GM19324 (cell line): ENCODE results near the gene IFNAR1.
"Not testable (repeated sequence)": the region's sequence is repeated elsewhere in the genome, so short reads cannot be mapped to it uniquely, and the experiment has no call there.

ENCODE experiments used
- ATAC-seq: cut with Tn5 transposase; IDR thresholded peaks from one replicate; pipeline ENCODE4 v1.9.1; 2021; ENCODE audit warnings: mild to moderate bottlenecking, moderate library complexity; ENCODE audit not compliant: unreplicated experiment, low FRiP score

Gene IFNAR1

DNA sequence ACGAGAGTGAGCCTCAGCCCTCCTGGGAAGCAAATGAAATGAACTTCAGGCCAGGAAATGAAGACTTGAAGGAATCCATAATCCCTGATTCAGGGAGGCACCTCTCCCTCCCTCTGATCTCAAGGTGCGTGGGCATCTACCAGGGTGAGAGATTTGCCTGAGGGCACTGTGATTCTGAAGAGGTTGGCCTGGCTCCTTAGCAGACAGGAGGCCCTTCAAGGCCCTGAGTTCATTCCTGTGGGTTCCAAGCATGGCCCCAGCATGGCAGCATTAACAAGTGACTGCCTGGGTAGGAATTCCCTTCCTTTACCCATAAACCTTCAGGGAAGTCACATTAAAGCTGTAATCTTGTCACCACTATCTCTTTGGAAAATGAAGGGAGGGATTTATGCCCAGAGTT, 48.7 kb downstream of the IFNAR1 start:
- ATAC-seq, result no peak

DNA sequence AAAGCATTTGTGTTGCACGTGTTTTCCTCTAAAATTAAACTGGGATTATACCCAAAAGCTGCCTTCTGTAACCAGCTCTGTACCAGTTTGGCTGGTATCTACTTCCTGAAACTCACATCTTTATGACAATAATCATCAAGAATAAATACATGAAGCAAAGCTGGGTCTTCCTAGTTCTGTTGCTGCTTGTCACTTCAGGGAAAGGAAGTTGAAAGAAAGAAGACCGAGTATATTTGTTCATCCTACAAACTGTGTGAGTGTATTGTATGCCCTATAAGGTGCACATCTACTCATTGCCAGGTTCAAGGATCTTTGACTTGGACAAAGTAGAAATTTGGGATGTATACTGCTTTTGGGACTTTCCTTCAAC, 49.3 kb downstream of the IFNAR1 start:
- ATAC-seq, result no peak

DNA sequence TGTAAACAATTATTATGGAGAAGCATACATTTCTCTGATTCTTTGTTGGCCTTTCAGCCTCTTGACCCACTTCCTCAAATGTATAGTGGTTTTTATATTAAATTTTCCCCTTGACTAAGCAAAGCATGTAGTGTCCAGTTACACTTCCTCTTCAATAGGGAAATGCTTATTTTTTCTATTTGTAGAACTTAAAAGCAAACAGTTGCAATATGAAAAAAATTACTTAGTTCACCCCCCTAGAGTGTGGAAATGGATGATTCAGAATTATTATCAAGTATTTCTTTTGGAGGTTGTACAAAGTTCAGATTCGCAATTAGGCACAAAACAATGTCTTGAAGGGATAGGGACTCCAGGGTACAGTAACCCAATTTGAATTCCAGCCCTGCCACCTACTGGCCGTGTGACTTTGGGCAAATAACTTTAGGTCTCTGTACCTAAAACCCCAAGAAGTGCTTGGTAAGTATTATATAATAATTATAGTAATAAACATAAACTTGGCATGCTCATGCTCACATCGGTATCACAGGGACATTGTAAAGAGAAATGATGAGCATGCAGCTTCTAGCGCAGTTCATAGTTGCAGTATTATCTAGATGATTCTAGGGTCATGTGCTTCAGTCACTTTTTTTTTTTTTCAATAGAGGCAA, 49.8 kb downstream of the IFNAR1 start:
- no peak for ATAC-seq

DNA sequence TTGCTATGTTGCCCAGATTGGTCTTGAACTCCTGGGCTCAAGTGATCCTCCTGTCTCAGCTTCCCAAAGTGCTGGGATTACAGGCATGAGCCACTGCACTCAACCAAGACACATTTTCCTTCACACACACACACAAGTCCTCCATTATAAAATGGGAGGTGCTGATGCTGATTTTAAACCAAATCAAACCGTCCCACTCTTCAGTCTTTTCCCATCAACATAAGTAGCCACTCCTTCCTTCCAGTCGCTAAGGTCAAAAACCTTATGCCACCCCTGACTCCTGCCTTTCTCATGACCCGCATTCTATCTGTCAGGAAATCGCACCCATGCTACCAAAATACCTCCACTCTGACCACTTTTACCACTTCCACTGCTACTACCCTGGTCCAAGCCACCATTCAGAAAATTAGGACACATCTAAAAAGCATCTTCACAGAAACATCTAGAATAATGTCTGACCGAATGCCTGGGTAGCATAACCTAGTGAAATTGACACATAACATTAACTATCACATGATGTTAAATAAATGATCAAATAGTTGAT, 50.4 kb downstream of the IFNAR1 start:
- no peak for ATAC-seq

DNA sequence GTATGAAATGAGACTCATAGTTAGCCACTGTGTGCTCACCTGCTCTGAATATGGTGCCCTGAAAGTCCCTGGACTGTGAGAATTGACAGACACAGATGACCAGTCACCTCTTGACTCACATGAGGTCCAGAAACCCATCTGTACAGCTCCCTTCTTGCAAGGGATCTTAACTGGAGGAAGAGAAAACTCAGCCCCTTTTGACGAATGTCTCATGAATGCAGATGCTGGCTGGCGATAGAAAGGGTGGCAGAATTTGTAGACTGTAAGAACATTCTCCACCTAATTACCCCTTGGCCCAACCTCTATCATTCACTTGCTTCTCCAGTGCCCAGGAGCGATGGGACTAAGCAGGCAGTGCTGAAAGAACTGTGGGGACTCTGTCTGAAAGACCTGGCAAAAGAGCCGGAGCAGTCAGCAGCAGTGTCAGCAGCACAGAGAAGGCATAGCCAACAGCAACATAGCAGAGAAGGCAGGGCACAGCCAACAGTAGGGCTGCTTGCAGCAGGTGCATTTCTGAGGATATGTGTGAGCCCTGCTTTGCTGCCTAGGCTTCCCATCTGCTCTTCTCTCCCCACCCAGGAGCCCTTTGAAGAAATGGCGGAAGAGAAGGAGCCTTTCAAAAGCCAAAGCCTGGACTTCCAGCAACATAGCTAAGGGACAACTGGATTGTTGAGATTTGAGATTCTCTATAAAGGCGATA, 52.6 kb downstream of the IFNAR1 start:
- ATAC-seq, result no peak

DNA sequence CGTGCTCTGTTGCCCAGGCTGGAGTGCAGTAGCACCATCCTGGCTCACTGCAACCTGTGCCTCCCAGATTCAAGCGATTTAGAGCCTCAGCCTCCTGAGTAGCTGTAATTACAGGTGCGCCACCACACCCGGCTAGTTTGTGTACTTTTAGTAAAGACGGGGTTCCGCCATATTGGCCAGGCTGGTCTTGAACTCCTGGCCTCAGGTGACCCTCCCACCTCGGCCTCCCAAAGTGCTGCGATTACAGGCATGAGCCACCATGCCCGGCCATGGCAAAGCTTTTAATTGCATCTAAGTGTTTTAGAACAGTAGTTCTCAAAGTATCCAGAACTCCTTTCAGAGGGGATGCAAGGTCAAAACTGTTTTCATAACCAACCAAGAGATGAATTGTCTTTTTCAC, 53.3 kb downstream of the IFNAR1 start:
- ATAC-seq, result no peak

DNA sequence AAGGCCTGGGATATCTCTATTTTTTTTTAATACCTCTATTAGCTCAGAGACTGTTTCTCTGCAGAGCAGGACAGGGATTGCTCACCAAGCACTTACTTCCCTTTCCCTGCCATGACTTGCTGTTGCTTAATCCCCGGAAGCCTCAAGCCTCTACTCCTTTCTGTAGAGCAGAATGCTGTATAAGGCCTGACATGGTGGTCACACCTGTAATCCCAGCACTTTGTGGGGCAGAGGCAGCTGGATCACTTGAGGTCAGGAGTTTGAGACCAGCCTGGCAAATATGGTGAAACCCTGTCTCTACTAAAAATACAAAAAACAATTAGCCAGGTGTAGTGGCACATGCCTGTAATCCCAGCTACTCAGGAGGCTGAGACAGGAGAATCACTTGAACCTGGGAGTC, 55.2 kb downstream of the IFNAR1 start:
- not testable (repeated sequence) for ATAC-seq

DNA sequence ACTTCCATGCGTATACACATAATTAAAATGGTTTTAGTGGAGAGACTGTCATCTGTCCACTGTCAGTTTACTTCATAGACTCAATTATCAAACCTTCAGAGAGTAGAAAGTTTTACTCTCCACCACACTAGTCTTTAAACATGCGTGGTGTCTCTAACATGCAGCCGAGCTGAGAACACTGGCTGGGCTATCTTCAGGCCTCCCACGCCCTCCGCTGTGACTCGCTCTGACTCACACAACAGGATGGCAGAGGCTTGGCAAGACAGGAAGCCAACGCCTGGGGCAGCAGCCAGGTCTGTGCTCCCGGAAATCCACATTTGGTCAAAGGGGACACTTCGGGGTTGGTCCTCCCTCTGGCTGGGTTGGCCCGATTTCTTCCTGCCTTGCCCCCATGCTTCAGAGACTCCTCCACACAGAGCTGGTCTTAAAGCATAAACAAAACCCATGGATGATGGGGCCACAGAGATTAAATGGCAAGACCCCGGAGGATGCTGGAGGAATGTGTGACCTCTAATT, 55.8 kb downstream of the IFNAR1 start:
- ATAC-seq, result peak; percentile 51

DNA sequence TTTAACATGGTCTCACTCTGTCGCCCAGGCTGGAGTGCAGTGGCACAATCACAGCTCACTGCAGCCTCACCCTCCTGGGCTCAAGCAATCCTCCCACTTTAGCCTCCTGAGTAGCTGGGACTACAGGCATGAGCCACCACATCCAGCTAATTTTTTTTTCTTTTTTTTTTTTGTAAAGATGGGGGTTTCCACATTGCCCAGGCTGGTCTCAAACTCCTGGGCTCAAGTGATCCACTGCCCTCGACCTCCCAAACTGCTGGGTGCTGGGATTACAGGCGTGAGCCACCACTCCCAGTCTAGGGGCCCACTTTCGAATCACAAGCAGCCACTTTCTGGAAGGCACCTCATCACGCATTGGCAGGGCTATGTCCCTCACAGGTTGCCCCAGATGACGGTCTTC, 56.6 kb downstream of the IFNAR1 start:
- ATAC-seq, result not testable (repeated sequence)

DNA sequence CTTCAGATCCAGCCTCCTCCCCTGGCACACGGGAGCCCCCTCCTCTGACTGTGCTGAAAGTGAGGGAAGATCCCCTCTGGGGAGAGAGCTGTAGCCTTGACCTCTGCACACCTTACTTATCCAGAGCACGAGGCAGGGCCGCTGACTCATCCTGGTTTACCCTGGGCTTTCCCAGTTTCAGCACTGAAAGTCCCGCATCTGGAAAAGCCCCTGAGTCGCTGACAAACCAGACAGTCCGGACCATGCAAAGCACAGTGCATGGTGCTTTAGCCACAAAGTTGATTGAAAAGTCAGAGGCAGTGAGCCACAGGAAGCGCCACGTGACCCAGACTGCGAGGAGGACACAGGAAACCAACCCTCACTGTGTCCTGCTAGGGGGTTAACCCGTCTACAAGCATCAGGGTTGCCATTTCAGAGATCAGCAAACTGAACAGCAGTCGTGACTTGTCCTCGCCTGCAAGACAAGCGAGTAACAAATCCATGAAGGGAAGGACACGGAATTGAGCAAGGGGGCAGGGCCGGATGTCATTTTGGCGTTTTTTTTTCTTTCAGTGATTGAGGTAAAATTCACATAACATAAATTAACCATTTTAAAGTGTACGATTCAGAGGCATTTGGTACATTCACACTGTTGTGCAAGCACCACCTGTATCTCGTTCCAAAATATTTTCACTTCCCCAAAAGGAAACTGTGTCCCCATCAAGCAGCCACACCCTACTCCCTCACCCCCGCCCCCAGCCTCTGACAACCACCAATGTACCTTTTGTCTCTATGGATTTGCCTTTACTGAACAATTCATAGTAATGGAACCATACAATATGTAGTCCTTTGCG, 58.5 kb downstream of the IFNAR1 start:
- ATAC-seq, result peak; percentile 68

DNA sequence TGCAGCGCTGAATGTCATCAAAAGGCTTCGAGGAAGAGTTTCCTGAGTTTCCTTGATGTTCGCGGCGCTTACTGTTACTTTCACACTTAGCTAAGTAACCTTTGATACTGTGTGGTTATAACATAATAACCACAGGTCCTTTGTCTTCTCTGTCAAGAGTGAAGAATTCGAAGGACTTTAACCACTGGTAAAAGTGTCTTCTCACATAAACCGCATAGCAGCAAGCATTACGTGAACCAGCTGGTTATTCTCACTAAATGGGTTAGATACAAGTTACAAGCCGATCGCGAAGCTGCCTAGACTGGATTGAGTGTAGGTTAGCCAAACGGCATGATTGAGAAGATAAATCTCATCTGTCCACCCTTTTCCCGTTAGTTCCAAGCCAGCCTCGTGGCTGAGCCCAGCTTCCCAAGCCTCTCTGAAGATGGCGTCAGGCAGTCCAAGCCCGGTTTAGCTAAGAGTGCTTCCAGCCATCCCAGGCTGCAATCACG, 60.1 kb downstream of the IFNAR1 start:
- no peak for ATAC-seq

DNA sequence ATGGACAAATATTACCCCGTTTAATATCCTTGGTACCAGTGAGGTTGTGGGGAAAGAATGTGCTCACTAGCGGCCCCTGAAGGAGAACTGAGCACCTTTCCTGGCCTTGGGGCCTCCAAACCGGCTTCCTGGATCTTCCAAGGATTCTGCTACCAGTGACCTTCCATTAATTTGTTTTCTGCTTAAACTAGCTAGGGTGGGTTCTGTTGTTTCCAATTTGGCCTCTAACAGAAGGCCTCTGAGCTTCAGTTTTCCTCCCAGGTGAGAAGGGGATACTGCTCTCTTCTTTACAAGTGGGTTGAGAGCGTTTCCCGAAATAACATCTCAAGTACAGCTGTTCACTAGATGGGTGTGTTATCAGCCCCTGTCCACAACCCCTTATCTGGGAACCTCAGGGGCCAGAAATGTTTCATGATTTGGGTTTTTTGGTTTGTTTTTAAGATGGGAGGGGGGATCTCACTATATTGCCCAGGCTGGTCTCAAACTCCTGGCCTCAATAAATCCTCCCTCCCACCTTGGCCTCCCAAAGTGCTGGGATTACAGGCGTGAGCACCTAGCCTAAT, 61.5 kb downstream of the IFNAR1 start:
- ATAC-seq, result no peak

DNA sequence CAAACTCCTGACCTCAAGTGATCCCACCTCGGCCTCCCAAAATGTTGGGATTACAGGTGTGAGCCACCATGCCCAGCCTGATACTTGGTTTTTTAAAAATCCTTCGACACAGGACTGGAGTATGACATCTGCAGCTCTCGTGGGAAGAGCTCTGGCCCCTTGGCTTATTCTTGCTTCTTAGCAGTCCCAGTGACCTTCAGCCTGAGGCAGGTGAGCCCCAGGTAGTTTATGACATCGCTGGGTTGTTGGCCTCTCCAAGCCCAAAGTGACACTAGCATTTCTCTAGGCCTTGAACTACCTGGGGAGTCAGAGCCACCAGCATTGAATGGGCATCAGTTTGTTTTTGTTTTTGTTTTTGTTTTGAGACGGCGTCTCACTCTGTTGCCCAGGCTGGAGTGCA, 62.5 kb downstream of the IFNAR1 start:
- ATAC-seq, result no peak

DNA sequence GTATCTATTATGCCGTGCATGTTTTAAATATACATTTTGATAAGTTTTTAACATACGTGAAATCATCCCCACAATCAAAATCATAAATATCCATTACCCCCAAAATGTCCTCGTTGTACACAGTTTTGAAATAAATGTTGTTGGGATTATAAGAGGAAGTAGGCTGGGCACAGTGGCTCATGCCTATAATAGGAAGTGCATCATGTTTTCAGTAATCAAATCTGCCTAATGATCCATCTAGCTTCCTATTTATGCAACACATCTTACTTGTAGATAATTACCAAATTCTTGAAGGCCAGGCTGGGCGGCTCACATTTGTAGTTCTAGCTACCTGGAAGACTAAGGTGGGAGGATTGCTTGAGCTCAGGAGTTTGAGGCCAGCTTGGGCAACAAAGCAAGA, 63.4 kb downstream of the IFNAR1 start:
- ATAC-seq, result no peak

DNA sequence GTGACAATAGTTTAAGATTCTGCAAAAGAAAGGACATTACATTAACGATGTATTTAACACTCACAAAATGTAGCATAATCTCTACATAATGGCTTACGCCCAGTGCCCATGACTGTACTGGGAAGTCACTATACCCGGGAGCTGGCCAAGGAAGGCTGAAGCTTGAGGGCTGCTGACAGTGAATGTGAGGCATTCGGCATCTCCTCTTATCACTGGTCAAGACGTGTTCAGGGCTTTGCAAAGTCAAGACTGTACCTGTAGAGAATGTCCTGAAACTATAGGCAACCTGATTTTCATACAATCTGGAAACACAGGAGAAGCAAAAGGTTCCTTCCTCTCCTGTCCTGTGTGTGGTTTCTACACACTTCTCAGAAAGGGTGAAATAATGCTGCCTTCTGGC, 65.7 kb downstream of the IFNAR1 start:
- no peak for ATAC-seq

DNA sequence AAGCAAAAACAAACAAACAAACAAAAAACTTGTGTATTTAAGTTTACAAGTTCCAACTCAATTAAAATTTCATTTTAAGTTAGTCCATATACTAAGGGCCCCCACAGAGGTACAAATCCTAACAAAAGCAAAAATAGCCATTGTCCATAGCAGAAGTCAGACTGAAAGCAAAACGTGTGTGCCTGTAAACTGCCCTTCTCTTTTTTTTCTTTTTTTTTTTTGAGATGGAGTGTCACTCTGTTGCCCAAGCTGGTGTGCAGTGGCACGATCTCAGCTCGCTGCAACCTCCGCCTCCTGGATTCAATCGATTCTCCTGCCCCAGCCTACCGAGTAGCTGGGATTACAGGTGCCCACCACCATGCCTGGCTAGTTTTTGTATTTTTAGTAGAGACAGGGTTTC, 66.9 kb downstream of the IFNAR1 start:
- no peak for ATAC-seq

DNA sequence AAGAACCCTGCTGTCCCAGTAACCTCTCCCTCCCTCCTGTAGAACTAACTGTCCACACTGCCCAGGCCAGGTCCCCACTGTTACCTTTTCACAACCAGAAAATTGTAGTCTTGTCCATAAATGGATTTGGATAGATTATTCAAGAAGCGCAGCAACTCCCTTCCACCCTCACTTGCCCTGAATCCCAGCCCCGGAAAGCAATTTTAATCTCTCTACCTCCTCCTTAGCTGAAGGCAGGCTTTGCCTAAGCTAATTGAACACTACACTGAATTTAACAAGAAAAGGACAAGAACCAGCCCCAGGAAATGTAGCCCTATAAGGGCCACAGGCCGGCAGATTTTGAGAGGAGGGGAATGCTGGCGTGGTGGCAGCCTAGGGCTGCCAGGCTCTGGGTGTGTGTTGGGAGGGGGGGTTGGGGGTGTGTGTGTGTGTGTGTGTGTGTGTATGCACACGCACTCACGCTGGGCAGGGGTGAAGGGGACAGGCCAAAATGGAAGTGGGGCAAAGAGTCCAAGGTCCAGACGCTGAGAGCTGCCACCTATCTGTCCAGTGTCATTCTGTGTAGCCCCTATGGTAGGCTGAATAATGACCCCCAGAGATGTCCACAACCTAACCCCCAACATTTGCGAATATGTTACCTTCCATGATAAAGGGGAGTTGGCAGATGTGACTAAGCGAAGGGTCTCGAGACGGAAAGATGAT, 67.7 kb downstream of the IFNAR1 start:
- no peak for ATAC-seq

DNA sequence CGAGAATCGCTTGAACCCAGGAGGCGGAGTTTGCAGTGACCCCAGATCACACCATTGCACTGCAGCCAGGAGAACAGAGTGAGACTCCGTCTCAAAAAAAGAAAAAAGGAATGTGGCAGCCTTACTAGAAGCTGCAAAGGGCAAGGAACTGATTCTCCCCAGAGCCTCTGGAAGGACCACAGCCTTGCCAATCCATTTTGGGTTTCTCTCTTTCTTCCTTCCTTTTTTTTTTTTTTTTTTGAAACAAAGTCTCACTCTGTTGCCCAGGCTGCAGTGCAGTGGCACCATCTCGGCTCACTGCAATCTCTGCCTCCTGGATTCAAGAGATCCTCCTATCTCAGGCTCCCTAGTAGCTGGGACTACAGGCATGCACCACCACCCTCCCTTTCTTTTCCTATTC, 68.6 kb downstream of the IFNAR1 start:
- no peak for ATAC-seq

DNA sequence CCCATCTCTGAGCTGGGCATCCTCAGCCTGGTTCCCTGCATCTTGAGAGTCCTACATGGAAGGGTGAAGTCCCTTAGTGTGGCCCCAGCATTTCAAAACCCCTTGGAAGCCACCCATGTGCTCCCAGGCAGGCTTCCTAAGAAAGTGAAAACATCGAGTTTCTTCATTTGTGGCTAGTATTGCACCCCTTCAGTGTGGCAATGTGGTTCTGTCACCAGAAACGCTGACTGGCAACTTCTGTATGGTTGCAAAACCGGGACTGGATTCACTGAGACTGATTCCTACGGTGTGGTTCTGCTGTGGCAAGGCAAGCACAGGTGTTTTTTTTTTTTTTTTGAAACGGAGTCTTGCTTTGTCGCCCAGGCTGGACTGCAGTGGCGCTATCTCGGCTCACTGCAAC, 69.5 kb downstream of the IFNAR1 start:
- ATAC-seq, result no peak

DNA sequence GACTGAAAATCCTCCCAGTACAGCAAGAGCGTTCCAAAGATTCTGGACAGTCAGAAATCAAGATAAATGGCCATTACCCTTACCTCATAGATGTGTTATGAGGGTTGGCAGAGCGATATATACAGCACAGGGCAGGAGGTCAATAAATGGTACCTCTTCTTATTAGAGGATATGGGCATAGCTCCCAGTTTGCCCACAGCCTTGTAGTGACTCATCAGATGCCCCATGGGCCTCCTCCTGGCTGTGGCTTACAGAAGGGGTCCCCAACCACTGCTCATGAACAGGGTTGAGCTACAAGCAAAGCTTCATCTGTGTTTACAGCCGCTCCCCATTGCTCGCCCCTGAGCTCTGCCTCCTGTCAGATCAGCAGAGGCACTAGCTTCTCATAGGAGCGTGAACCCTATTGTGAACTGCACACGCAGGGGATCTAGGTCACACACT, 71.1 kb downstream of the IFNAR1 start:
- no peak for ATAC-seq
